Transverse colon (tissue), 4 donors: ENCODE measurements around the gene DDX5.
A peak's percentile ranks its signal among the peaks of the same experiment; 100 is the strongest.

ENCODE experiments used
- EP300 ChIP-seq: sonication (generic); formaldehyde crosslinking; IDR thresholded peaks from one replicate; pipeline ENCODE4 v1.6.1; 2017; ENCODE audit warnings: antibody characterized with exemption, low read depth
- POLR2A ChIP-seq: fragments of 450-650 bp; IDR thresholded peaks from one replicate; pipeline ENCODE4 v1.6.1; 2016; ENCODE audit warnings: antibody characterized with exemption, mild to moderate bottlenecking, moderate library complexity
- POLR2AphosphoS5 ChIP-seq, 3 donors: sonication (generic); formaldehyde crosslinking; IDR thresholded peaks; one replicate each; pipeline ENCODE4 v1.6.1; 2016; ENCODE audit warnings: antibody characterized with exemption in 3 of 3
- TF ChIP-seq, protein P1 (sequence below), 5 experiments: fragments of 200-600 bp in 3 of 5; fragments of 450-650 bp in 2 of 5; sonication (generic) in 3 of 5; IDR thresholded peaks; 1 replicate in 2 of 5; 2 replicates in 3 of 5; pipeline ENCODE4 v1.5.1; 2016 to 2017; ENCODE audit warnings: antibody characterized with exemption in 5 of 5, inconsistent platforms in 3 of 5, mild to moderate bottlenecking in 2 of 5, moderate library complexity in 1 of 5

DNA sequence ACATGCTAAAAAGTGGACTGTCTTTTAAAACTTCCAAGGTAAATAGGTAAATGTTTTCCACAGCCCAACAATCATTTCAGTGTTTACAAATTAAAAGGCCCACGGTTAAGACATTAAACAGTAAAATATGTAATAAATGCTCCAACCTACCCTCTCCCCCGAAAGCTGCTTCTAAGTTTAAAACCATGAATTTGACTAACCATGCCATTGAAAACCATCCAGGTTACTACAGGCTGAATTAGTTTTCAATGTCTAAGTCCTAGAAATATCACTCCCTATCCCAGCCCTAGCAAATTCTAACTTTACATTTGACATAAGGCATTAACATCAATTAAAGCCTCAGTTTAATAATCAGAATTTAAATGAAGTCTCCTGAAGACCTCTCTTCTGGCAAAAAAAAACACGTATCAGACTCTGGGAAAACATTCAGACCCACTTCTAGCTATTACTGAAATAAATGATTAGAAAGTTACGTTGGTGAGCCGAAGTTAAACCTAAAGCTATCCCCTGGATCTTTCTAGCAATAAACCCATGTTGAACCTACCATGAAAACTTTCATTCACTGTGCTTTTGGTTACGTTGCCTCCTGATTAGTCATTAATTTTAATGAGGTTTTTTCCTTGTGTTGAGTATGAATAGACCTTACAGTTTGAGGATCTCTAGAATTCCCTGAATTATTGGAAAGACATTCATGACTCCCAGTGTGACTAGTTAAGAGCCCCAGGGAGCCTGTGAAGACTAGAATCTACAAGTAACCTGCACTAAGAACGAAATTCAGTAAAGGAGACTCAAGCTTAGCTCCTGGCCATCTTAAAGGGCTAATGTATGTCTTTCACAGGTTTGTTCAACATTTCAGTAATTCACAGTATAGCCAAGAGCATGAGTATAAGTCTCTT lies 7.5 kb downstream of the DDX5 start:
- TF ChIP-seq, protein P1, sequence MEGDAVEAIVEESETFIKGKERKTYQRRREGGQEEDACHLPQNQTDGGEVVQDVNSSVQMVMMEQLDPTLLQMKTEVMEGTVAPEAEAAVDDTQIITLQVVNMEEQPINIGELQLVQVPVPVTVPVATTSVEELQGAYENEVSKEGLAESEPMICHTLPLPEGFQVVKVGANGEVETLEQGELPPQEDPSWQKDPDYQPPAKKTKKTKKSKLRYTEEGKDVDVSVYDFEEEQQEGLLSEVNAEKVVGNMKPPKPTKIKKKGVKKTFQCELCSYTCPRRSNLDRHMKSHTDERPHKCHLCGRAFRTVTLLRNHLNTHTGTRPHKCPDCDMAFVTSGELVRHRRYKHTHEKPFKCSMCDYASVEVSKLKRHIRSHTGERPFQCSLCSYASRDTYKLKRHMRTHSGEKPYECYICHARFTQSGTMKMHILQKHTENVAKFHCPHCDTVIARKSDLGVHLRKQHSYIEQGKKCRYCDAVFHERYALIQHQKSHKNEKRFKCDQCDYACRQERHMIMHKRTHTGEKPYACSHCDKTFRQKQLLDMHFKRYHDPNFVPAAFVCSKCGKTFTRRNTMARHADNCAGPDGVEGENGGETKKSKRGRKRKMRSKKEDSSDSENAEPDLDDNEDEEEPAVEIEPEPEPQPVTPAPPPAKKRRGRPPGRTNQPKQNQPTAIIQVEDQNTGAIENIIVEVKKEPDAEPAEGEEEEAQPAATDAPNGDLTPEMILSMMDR (IDR thresholded peaks at IDR 0.05), result no peak
- TF ChIP-seq POLR2AphosphoS5 (IDR thresholded peaks at IDR 0.05) (peak in 2 of 3 donors; percentile 4 to 29), POLR2A (no peak), EP300 (no peak)
